WTC11 (cell line): ENCODE results near the gene CCSER2.

Experiments
- AFF4 ChIP-seq: sonication (generic); formaldehyde crosslinking; IDR thresholded peaks from 2 replicates; pipeline ENCODE4 v1.8.1; 2023; ENCODE audit warnings: mild to moderate bottlenecking, missing genetic modification reagents, borderline replicate concordance
- CTCF ChIP-seq: fragments of 200-600 bp; IDR thresholded peaks from 2 replicates; pipeline ENCODE4 v1.8.0; 2022; ENCODE audit warnings: antibody characterized with exemption
- FOXK1 ChIP-seq: sonication (generic); formaldehyde crosslinking; IDR thresholded peaks from 2 replicates; pipeline ENCODE4 v1.8.0; 2022; ENCODE audit warnings: mild to moderate bottlenecking, moderate library complexity, missing genetic modification reagents
- FOXP1 ChIP-seq: sonication (generic); formaldehyde crosslinking; IDR thresholded peaks from 2 replicates; pipeline ENCODE4 v1.8.0; 2022; ENCODE audit warnings: missing genetic modification reagents, mild to moderate bottlenecking, moderate library complexity, borderline replicate concordance
- NR3C1 ChIP-seq: sonication (generic); formaldehyde crosslinking; conservative IDR thresholded peaks from 2 replicates; pipeline ENCODE4 v1.8.1; 2023; ENCODE audit warnings: low read depth, mild to moderate bottlenecking, missing genetic modification reagents
- RELA ChIP-seq: sonication (generic); formaldehyde crosslinking; IDR thresholded peaks from 2 replicates; pipeline ENCODE4 v1.8.1; 2022; ENCODE audit warnings: missing genetic modification reagents, mild to moderate bottlenecking, borderline replicate concordance
- SP1 ChIP-seq: sonication (generic); formaldehyde crosslinking; conservative IDR thresholded peaks from 2 replicates; pipeline ENCODE4 v1.8.1; 2022; ENCODE audit warnings: missing genetic modification reagents

GRCh38 chr10:84344526-84344925 is 16.1 kb downstream of the CCSER2 start:
- TF ChIP-seq NR3C1 (CRISPR knock-in tag) (no peak), RELA (CRISPR knock-in tag) (no peak), AFF4 (no peak), FOXP1 (CRISPR knock-in tag) (no peak), CTCF (no peak), SP1 (CRISPR knock-in tag) (no peak), FOXK1 (CRISPR knock-in tag) (no peak)
